ENCODE measurements around the gene DNAAF8. TPM values are rescaled to one million over a fixed set of nuclear protein-coding genes. Genes with fewer than 3 reads are reported as not detected.

DNAAF8 gene
- polyA plus RNA-seq, 2 of the 4 experiments (the other 2 are of a cell fraction), result 1.6 TPM

- Histone ChIP-seq H3K4me1 (peaks cover 1% of the 10 kb centered on the region; the same call in 1 of the 3 replicates), H3K4me2 (no peak overlapping the region), H3K27ac (no peak overlapping the region), H3K4me3 (no peak overlapping the region), H3K9me3 (no peaks in the 10 kb centered on the region)
- no peak for TF ChIP-seq NPAS2 (CRISPR knock-in tag; IDR thresholded peaks at IDR 0.05; ENCODE audit: borderline replicate concordance)
- TF ChIP-seq RARB (CRISPR knock-in tag; IDR thresholded peaks at IDR 0.05), result no peak
- no peak for TF ChIP-seq HOXB5 (CRISPR knock-in tag; IDR thresholded peaks at IDR 0.05)
- TF ChIP-seq ATOH8 (CRISPR knock-in tag; IDR thresholded peaks at IDR 0.05; ENCODE audit: low read depth), result no peak
- no peak for FAIRE-seq
- WGBS (ENCODE audit: missing lambda C conversion rate), result 96% methylated on average over 4 of the region's 8 CpGs
- CTCF ChIA-PET, result no interaction called here
- DNase-seq (ENCODE audit: low read depth in 1 of 2, low spot score in 1 of 2), result no peak
- POLR2A ChIA-PET, result no interaction called here
- no peak for ATAC-seq
Observed at GRCh38 chr16:4687416-4687815, 46.9 kb upstream of the DNAAF8 start.

DNA sequence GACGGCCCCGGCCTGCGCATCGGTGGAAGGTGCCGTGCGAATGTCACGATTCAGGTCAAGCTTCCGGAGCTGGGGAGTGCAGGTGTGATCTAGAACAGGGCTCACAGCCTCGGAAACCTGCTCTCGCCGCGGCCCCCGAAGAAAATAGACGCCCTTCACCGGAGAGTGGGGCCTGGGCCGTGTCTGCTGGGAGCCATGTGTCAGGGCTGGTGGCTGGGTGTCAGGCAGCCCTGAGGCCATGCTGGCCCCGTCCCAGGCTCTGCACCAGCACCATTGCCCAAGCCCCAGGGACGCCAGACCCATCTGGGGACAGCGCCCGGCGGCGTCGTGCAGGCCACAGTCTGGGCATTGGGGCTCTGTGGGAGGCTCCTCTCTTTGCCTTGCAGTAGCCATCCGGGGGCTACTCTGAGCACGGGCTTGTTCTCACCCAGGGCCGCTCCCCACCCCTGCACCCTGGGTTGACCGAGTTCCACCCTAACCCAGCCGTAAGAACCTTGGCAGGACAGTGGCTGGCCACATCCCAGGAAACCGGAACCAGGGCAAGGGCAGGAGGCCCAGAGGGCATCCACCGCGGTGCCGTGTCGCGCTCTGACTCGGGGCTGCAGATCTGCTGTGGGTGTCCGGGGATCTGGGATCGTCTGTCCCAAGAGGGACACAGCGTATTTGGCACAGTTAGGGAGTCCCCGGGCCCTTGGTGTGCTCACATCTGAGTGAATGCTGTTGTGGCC lies 46.2 kb upstream of the DNAAF8 start:
- ATAC-seq (no peak), DNase-seq (ENCODE audit: low read depth in 1 of 2, low spot score in 1 of 2) (no peak), FAIRE-seq (no peak)
- Histone ChIP-seq H3K4me1 (peaks cover 6% of the 10 kb centered on the region; the same call in 1 of the 3 replicates), H3K4me2 (no peak overlapping the region), H3K9me3 (no peaks in the 10 kb centered on the region), H3K4me3 (no peak overlapping the region), H3K27ac (no peak overlapping the region)
- TF ChIP-seq JUNB (IDR thresholded peaks at IDR 0.05) (no peak), EHF (CRISPR knock-in tag; IDR thresholded peaks at IDR 0.05) (no peak), RAD21 (conservative IDR thresholded peaks at IDR 0.05 in 1 of 2, IDR thresholded peaks at IDR 0.05 in 1 of 2) (no peak), HMGXB4 (CRISPR knock-in tag; IDR thresholded peaks at IDR 0.05; ENCODE audit: borderline replicate concordance) (no peak)
- CTCF ChIA-PET, result no interaction called here
- WGBS (ENCODE audit: missing lambda C conversion rate), result 97% methylated on average over 34 of the region's 39 CpGs
- POLR2A ChIA-PET, result no interaction called here

DNA sequence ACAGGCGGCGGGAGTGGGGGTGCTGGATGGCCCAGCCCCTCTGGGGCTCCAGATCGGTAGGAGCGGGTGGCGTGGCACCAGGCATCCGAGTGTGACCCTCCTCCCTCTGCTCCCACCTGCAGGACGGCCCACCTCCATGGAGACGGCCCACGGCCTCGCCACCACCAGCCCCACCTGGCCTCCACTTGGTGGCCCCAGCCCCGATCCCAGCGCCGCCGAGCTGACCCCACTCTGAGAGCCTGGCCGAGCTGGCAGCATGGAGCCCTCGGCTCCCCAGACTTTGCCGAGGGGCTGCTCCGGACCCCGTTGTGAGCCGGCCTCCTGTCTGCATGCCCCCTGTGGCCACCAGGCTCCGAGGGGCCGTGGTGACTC lies 45.7 kb upstream of the DNAAF8 start:
- TF ChIP-seq REST (IDR thresholded peaks at IDR 0.05) (no peak), RARB (CRISPR knock-in tag; IDR thresholded peaks at IDR 0.05) (no peak), KDM5A (IDR thresholded peaks at IDR 0.05) (no peak), POLR2AphosphoS2 (conservative IDR thresholded peaks at IDR 0.05; ENCODE audit: low read length) (no peak), ZFP36 (IDR thresholded peaks at IDR 0.05; ENCODE audit: borderline replicate concordance, partially characterized antibody) (no peak), HOXB5 (CRISPR knock-in tag; IDR thresholded peaks at IDR 0.05) (no peak), BHLHE40 (IDR thresholded peaks at IDR 0.05; ENCODE audit: low read depth, low read length) (no peak), NR3C1 (IDR thresholded peaks at IDR 0.05) (no peak), HMGXB4 (CRISPR knock-in tag; IDR thresholded peaks at IDR 0.05; ENCODE audit: borderline replicate concordance) (no peak), CHD2 (IDR thresholded peaks at IDR 0.05; ENCODE audit: low read length, partially characterized antibody) (no peak), CBX8 (IDR thresholded peaks at IDR 0.05) (no peak), JUNB (IDR thresholded peaks at IDR 0.05) (no peak), TFCP2L1 (CRISPR knock-in tag; IDR thresholded peaks at IDR 0.05) (no peak), ZNF302 (CRISPR knock-in tag; IDR thresholded peaks at IDR 0.05) (no peak), NPAS2 (CRISPR knock-in tag; IDR thresholded peaks at IDR 0.05; ENCODE audit: borderline replicate concordance) (no peak), NFE2L2 (conservative IDR thresholded peaks at IDR 0.05; ENCODE audit: low read length) (no peak), RFX5 (IDR thresholded peaks at IDR 0.05) (no peak), CEBPB (IDR thresholded peaks at IDR 0.05) (no peak)
- TF ChIP-seq, protein P1, sequence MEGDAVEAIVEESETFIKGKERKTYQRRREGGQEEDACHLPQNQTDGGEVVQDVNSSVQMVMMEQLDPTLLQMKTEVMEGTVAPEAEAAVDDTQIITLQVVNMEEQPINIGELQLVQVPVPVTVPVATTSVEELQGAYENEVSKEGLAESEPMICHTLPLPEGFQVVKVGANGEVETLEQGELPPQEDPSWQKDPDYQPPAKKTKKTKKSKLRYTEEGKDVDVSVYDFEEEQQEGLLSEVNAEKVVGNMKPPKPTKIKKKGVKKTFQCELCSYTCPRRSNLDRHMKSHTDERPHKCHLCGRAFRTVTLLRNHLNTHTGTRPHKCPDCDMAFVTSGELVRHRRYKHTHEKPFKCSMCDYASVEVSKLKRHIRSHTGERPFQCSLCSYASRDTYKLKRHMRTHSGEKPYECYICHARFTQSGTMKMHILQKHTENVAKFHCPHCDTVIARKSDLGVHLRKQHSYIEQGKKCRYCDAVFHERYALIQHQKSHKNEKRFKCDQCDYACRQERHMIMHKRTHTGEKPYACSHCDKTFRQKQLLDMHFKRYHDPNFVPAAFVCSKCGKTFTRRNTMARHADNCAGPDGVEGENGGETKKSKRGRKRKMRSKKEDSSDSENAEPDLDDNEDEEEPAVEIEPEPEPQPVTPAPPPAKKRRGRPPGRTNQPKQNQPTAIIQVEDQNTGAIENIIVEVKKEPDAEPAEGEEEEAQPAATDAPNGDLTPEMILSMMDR (IDR thresholded peaks at IDR 0.05), result no peak
- 96% methylated on average over 8 of the region's 22 CpGs for WGBS (ENCODE audit: missing lambda C conversion rate)
- H3K9me3 ChIP-seq, result no peaks in the 10 kb centered on the region
- POLR2A ChIA-PET, result no interaction called here
- DNase-seq (ENCODE audit: low read depth in 1 of 2, low spot score in 1 of 2) (no peak), ATAC-seq (no peak), FAIRE-seq (no peak)
- CTCF ChIA-PET, result no interaction called here
- H3K4me2 ChIP-seq, result no peak overlapping the region
- H3K27ac ChIP-seq, result no peak overlapping the region
- H3K4me1 ChIP-seq, result peaks cover 6% of the 10 kb centered on the region; the same call in 1 of the 3 replicates
- H3K4me3 ChIP-seq, result no peak overlapping the region

Measured in A549 (cell line).